Activated naive CD4-positive, alpha-beta T cell treated with Interleukin-2 at 50 U/mL for 16 hours (primary cell): ENCODE measurements around the gene NUDT5.
A peak's percentile ranks its signal among the peaks of the same experiment; 100 is the strongest.

ENCODE experiments used
- DNase-seq: peaks from one replicate; pipeline ENCODE4 v3.0.0-alpha.2; 2020

The NUDT5 gene

GRCh38 chr10:12162927-12163326 is 32.8 kb downstream of the NUDT5 start:
- no peak for DNase-seq

GRCh38 chr10:12160664-12161063 is 35.0 kb downstream of the NUDT5 start:
- DNase-seq = no peak

- no peak for DNase-seq
These were observed 37.6 kb downstream of the NUDT5 start for GRCh38 chr10:12158111-12158510.

GRCh38 chr10:12156367-12157123 is 39.1 kb downstream of the NUDT5 start:
- no peak for DNase-seq

GRCh38 chr10:12154516-12154915 is 41.2 kb downstream of the NUDT5 start:
- DNase-seq = no peak

GRCh38 chr10:12150163-12150562 is 45.5 kb downstream of the NUDT5 start:
- no peak for DNase-seq

- no peak for DNase-seq
These were observed 51.2 kb downstream of the NUDT5 start for GRCh38 chr10:12144538-12144937.

GRCh38 chr10:12140038-12140437 is 55.7 kb downstream of the NUDT5 start:
- DNase-seq = no peak

GRCh38 chr10:12135631-12136030 is 60.1 kb downstream of the NUDT5 start:
- DNase-seq = no peak

- DNase-seq = peak; percentile 33
These were observed 65.3 kb downstream of the NUDT5 start for GRCh38 chr10:12130237-12130872.

- DNase-seq = peak; percentile 97
These were observed 66.2 kb downstream of the NUDT5 start, which contains the start of gene SEC61A2 for GRCh38 chr10:12129222-12130111. Gene SEC61A2 (plus strand): TSS chr10:12129677. CDS start chr10:12129788, 111 bp downstream.

- no peak for DNase-seq
These were observed 74.0 kb downstream of the NUDT5 start for GRCh38 chr10:12121673-12122072.
